CD8-positive, alpha-beta memory T cell (primary cell): Measurements from ENCODE around the gene UGT8. TPM values are rescaled to one million over a fixed set of nuclear protein-coding genes. Genes with fewer than 3 reads are reported as not detected.

Experiments used
- CTCF ChIA-PET: fragments of 350-600 bp; sonication (Branson Sonifier 250); formaldehyde crosslinking; loops from one replicate; lab custom pipeline; 2021; ENCODE audit warnings: antibody characterized with exemption; lab: Charles Lee
- POLR2A ChIA-PET: fragments of 350-600 bp; sonication (Branson Sonifier 250); formaldehyde crosslinking; loops from one replicate; lab custom pipeline; 2021; ENCODE audit warnings: antibody characterized with exemption; lab: Charles Lee
- DNase-seq, 5 donors: peaks; one replicate each; pipeline versions ENCODE4 v3.0.0 to v3.0.0-alpha.2; 2020 to 2022; ENCODE audit warnings: mixed read lengths in 1 of 5
- H3K27ac ChIP-seq: one replicate; pipeline ENCODE4 v1.7.0; 2013; ENCODE audit warnings: low read depth, mild to moderate bottlenecking, low read length, moderate library complexity
- H3K27me3 ChIP-seq: 2 replicates; pipeline ENCODE4 v1.7.0; 2013; ENCODE audit warnings: low read length, mild to moderate bottlenecking; ENCODE audit not compliant: insufficient read depth, poor library complexity, severe bottlenecking
- H3K36me3 ChIP-seq: 2 replicates; pipeline ENCODE4 v1.7.0; 2013; ENCODE audit warnings: mild to moderate bottlenecking, low read length, moderate library complexity; ENCODE audit not compliant: insufficient read depth
- H3K4me1 ChIP-seq: 2 replicates; pipeline ENCODE4 v1.7.0; 2013; ENCODE audit warnings: mild to moderate bottlenecking, low read length, moderate library complexity; ENCODE audit not compliant: insufficient read depth
- H3K4me3 ChIP-seq: 2 replicates; pipeline ENCODE4 v1.7.0; 2013; ENCODE audit warnings: mild to moderate bottlenecking, low read length
- H3K9me3 ChIP-seq: 2 replicates; pipeline ENCODE4 v1.7.0; 2013; ENCODE audit warnings: mild to moderate bottlenecking, low read length
- H3K27ac Mint-ChIP-seq, 8 donors: one replicate each; pipeline ENCODE4 v1.8.0; 2020 to 2021; ENCODE audit warnings: mixed read lengths in 8 of 8, mild to moderate bottlenecking in 6 of 8, inconsistent platforms in 3 of 8, moderate library complexity in 3 of 8
- H3K27me3 Mint-ChIP-seq, 2 donors: one replicate each; pipeline ENCODE4 v1.8.0; 2020 to 2021; ENCODE audit warnings: mixed read lengths in 2 of 2, mild to moderate bottlenecking in 1 of 2, moderate library complexity in 1 of 2
- H3K36me3 Mint-ChIP-seq, 3 donors: one replicate each; pipeline ENCODE4 v1.8.0; 2020 to 2021; ENCODE audit warnings: mixed read lengths in 3 of 3, inconsistent platforms in 1 of 3, mild to moderate bottlenecking in 1 of 3
- H3K4me1 Mint-ChIP-seq, 3 donors: one replicate each; pipeline ENCODE4 v1.8.0; 2020 to 2021; ENCODE audit warnings: mixed read lengths in 3 of 3, inconsistent platforms in 1 of 3, mild to moderate bottlenecking in 1 of 3
- H3K4me3 Mint-ChIP-seq, 7 donors: one replicate each; pipeline ENCODE4 v1.8.0; 2020 to 2021; ENCODE audit warnings: mixed read lengths in 7 of 7, mild to moderate bottlenecking in 6 of 7, moderate library complexity in 4 of 7, inconsistent platforms in 2 of 7
- H3K9me3 Mint-ChIP-seq, 5 donors: one replicate each; pipeline ENCODE4 v1.8.0; 2020 to 2022; ENCODE audit warnings: mixed read lengths in 5 of 5, mild to moderate bottlenecking in 3 of 5, moderate library complexity in 2 of 5, inconsistent platforms in 1 of 5
- polyA plus RNA-seq: library from polyadenylated mRNA; unstranded; fragments of 300-500 nt; fragmentation: Illumina TruSeq; gene quantifications from one replicate; pipeline ENCODE4 v1.2.3, GENCODE V29; 2021
- total RNA-seq, 2 experiments: library from RNA; stranded (reverse); gene quantifications; one replicate each; pipeline ENCODE4 v1.2.3, GENCODE V29; 2021

UGT8 gene
- total RNA-seq (under 1 TPM; 0.46 to 0.49 TPM), polyA plus RNA-seq (0.30 TPM)

DNA sequence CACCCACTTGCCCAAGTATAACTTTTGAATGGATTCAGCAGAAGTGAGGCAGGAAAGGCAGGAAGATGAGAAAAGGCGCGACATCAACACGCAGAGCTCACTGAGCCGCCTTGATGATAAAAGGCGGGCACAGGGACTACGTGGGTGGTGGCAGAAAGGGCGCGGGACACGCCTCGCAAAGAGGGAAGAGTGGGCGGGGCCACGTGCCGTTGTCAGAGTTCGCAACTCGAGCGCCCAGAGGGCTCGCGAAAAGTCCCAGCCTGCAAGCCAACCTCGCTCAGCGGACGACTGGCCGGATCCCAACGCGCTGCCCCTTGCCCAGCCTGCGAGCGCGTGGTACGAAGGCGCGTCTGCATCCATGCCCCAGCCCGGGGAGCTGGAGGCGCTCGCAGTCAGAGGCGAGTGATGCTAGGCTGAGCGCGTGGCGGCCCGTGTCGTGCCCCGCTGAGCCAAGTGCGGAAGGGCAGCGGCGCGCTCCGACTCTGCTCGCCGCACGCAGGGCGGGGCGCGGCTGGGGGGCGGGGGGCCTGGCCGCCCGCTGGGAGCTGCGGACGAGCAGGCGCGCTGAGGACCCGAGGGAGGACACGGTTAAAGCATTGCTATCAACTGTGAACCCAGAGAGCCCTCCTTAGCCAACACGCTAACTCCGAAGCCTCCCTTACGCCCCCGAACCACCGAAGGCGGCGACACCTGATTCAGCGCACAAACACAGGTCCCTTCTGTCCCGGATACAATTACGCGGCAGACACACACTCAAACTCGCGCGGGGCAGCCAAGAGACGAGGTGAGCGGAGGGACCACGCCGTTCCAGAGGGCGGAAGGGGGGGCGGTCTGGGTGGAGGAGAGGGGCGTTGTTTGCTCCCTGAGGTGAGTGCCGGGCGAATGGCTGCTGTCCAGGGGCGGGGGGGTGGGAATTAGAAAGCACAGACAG lies at the start of gene UGT8:
TSS of gene UGT8 (plus strand) at position 617 of the 931 bp plus-strand sequence. CDS start 24,074 bp downstream, outside the sequence.
- no peaks in the 10 kb centered on the region for H3K4me1 ChIP-seq
- Mint-ChIP-seq H3K36me3 (no peaks in the 10 kb centered on the region), H3K9me3 (no peaks in the 10 kb centered on the region), H3K27me3 (peaks cover 25 to 53% of the 10 kb centered on the region in 2 donors), H3K4me1 (peaks cover 5 to 17% (median 13%) of the 10 kb centered on the region in 3 donors), H3K4me3 (peak within 1 kb of the TSS; percentile 63 to 89 (median 76)), H3K27ac (peak within 1 kb of the TSS in 1 of 8 donors; percentile 54)
- no peaks in the 10 kb centered on the region for H3K9me3 ChIP-seq
- H3K27me3 ChIP-seq = no peaks in the 10 kb centered on the region
- no peaks in the 10 kb centered on the region for H3K36me3 ChIP-seq
- ChIA-PET POLR2A (no interaction called here), CTCF (no interaction called here)
- DNase-seq = peak in 2 of 5 donors; percentile 20 to 46
- H3K4me3 ChIP-seq = no peak within 1 kb of the TSS
- H3K27ac ChIP-seq = no peak within 1 kb of the TSS

DNA sequence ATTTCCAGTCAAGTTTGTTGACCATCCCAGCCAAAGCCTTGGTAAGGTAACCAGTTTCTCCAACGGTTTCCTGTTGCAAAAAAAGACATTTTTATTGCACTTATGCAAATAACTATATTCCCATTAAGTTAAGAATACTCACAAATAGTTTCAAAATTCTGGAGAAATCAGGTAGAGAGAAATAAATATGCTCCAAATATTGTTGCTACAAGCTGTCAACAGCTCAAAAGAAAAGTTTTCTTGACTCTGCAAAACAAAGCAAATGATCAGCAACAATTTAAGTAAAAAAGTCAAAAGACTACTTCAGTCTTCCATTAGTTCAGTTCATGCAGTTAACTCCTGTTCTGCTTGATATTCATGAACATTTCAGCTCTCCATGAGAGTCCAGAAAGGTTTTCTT lies 49.0 kb upstream of the UGT8 start:
- Mint-ChIP-seq H3K4me1 (no peaks in the 10 kb centered on the region), H3K4me3 (no peak overlapping the region), H3K9me3 (peaks cover 0 to 6% (median 2%) of the 10 kb centered on the region in 5 donors), H3K27me3 (no peaks in the 10 kb centered on the region), H3K27ac (no peak overlapping the region), H3K36me3 (no peaks in the 10 kb centered on the region)
- POLR2A ChIA-PET = no interaction called here
- Histone ChIP-seq H3K27me3 (no peaks in the 10 kb centered on the region), H3K27ac (no peak overlapping the region), H3K36me3 (no peaks in the 10 kb centered on the region), H3K9me3 (no peaks in the 10 kb centered on the region), H3K4me1 (no peaks in the 10 kb centered on the region), H3K4me3 (no peak overlapping the region)
- CTCF ChIA-PET = no interaction called here
- DNase-seq = no peak

GRCh38 chr4:114558446-114559020 lies 40.1 kb upstream of the UGT8 start:
- Histone ChIP-seq H3K27ac (no peak overlapping the region), H3K9me3 (peaks cover 5% of the 10 kb centered on the region), H3K4me1 (no peaks in the 10 kb centered on the region), H3K36me3 (no peaks in the 10 kb centered on the region), H3K27me3 (no peaks in the 10 kb centered on the region), H3K4me3 (no peak overlapping the region)
- no peaks in the 10 kb centered on the region for H3K36me3 Mint-ChIP-seq
- ChIA-PET POLR2A (no interaction called here), CTCF (no interaction called here)
- no peaks in the 10 kb centered on the region for H3K27me3 Mint-ChIP-seq
- H3K4me1 Mint-ChIP-seq = no peaks in the 10 kb centered on the region
- no peak overlapping the region for H3K4me3 Mint-ChIP-seq
- DNase-seq = no peak
- H3K27ac Mint-ChIP-seq = no peak overlapping the region
- peaks cover 2 to 8% (median 5%) of the 10 kb centered on the region in 5 donors for H3K9me3 Mint-ChIP-seq

DNA sequence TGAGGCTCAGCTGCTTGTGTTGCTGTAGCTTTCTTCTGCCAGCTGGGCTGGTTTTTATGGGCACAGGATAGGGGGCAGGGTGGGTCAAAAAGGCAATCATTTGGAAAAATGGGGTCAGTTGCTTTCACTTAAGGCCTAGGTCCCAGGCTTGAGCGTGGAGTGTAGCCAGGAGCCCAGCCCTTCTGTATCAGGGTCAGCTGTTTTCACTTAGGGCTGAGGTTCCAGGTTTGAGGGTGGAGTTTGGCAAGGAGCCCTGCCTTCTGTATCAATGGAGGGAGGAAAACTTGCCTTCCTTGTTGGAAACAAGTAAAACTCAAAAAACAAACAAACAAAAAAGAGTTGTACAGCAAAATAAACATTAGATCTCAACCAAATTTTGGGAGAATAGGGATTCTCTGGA lies 37.0 kb upstream of the UGT8 start:
- Histone ChIP-seq H3K27me3 (no peaks in the 10 kb centered on the region), H3K4me1 (no peaks in the 10 kb centered on the region), H3K36me3 (no peaks in the 10 kb centered on the region), H3K4me3 (no peak overlapping the region), H3K9me3 (peaks cover 5% of the 10 kb centered on the region), H3K27ac (no peak overlapping the region)
- Mint-ChIP-seq H3K4me3 (no peak overlapping the region), H3K27ac (no peak overlapping the region), H3K36me3 (no peaks in the 10 kb centered on the region), H3K9me3 (peaks cover 0 to 8% (median 5%) of the 10 kb centered on the region in 5 donors), H3K27me3 (no peaks in the 10 kb centered on the region), H3K4me1 (no peaks in the 10 kb centered on the region)
- no peak for DNase-seq
- ChIA-PET POLR2A (no interaction called here), CTCF (no interaction called here)

GRCh38 chr4:114562176-114562904 lies 36.3 kb upstream of the UGT8 start:
- Mint-ChIP-seq H3K27ac (no peak overlapping the region), H3K4me1 (no peaks in the 10 kb centered on the region), H3K4me3 (no peak overlapping the region), H3K27me3 (no peaks in the 10 kb centered on the region), H3K9me3 (peaks cover 0 to 8% (median 5%) of the 10 kb centered on the region in 5 donors), H3K36me3 (no peaks in the 10 kb centered on the region)
- no peak overlapping the region for H3K4me3 ChIP-seq
- H3K27ac ChIP-seq = no peak overlapping the region
- no peak for DNase-seq
- ChIA-PET POLR2A (no interaction called here), CTCF (no interaction called here)
- peaks cover 5% of the 10 kb centered on the region for H3K9me3 ChIP-seq
- H3K27me3 ChIP-seq = no peaks in the 10 kb centered on the region
- no peaks in the 10 kb centered on the region for H3K36me3 ChIP-seq
- no peaks in the 10 kb centered on the region for H3K4me1 ChIP-seq

DNA sequence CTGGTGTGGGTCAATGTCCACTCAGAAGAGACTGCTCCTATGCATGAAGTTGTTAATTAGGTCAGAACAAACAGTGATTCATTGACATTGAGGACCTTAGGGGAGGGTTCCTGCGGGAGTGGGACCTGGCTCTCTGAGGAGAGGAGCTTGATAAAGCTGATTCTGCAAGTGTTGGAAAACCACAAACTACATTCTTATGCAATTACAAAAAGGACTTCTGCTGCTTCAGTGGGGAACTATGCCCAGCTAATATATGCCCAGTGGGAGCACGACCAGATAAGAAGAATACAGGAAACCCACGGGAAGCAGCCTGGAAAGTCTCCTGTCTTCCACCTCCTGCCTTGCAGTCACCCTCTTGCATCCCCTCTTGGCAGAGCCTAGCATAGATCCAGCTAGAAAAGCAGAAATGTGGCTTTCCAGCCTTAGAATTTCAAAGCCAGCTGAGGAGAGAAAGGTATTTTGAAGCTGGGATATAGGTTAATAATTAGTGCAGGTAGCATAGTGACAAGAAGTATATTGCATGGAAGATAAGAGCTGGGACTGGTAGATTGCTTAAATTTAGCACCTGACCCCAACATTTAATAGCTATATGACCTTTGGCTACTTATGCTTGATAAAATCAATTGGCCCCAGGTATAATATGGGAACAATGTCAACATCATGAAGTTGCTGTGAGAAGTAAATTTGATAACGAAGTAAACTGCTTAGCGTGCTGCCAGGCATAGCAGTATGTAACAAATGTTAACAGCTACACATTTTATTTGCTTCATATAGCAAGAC lies 34.9 kb upstream of the UGT8 start:
- H3K36me3 ChIP-seq = no peaks in the 10 kb centered on the region
- DNase-seq = no peak
- no peaks in the 10 kb centered on the region for H3K4me1 Mint-ChIP-seq
- H3K4me3 ChIP-seq = no peak overlapping the region
- ChIA-PET CTCF (interaction anchor here (1.5 kb wide), 1 partner anchor 28 kb away, joined by 3 read pairs; no protein-coding TSS in a partner anchor), POLR2A (no interaction called here)
- H3K9me3 ChIP-seq = no peaks in the 10 kb centered on the region
- no peak overlapping the region for H3K4me3 Mint-ChIP-seq
- H3K9me3 Mint-ChIP-seq = peaks cover 0 to 5% (median 2%) of the 10 kb centered on the region in 5 donors
- H3K27ac Mint-ChIP-seq = no peak overlapping the region
- H3K4me1 ChIP-seq = no peaks in the 10 kb centered on the region
- no peak overlapping the region for H3K27ac ChIP-seq
- no peaks in the 10 kb centered on the region for H3K27me3 Mint-ChIP-seq
- H3K27me3 ChIP-seq = no peaks in the 10 kb centered on the region
- H3K36me3 Mint-ChIP-seq = no peaks in the 10 kb centered on the region

- Mint-ChIP-seq H3K27me3 (peaks cover 0 to 3% of the 10 kb centered on the region in 2 donors), H3K36me3 (no peaks in the 10 kb centered on the region), H3K4me3 (no peak overlapping the region), H3K27ac (no peak overlapping the region), H3K4me1 (no peaks in the 10 kb centered on the region), H3K9me3 (peaks cover 0 to 15% (median 10%) of the 10 kb centered on the region in 5 donors)
- Histone ChIP-seq H3K36me3 (no peaks in the 10 kb centered on the region), H3K4me1 (no peaks in the 10 kb centered on the region), H3K27me3 (no peaks in the 10 kb centered on the region), H3K27ac (no peak overlapping the region), H3K4me3 (no peak overlapping the region), H3K9me3 (no peaks in the 10 kb centered on the region)
- no peak for DNase-seq
- ChIA-PET CTCF (no interaction called here), POLR2A (no interaction called here)
Observed at GRCh38 chr4:114577386-114577785, 21.2 kb upstream of the UGT8 start.
